Measurements from ENCODE around the gene CFAP46. TPM values are rescaled to one million over a fixed set of nuclear protein-coding genes. Genes with fewer than 3 reads are reported as not detected.

Gene CFAP46
- polyA plus RNA-seq, 1 donor from 2014 or later, result 2.6 TPM

- no peaks in the 10 kb centered on the region for H3K79me2 ChIP-seq (replicated peaks; ENCODE audit: insufficient read depth, low read length)
- H3K9me2 ChIP-seq (ENCODE audit: insufficient read depth, low read length), result no peaks in the 10 kb centered on the region
- H3K9me3 ChIP-seq (ENCODE audit: low read length), result no peaks in the 10 kb centered on the region
- TF ChIP-seq TAF1 (IDR thresholded peaks at IDR 0.05; ENCODE audit: low read depth) (no peak), POLR2AphosphoS5 (IDR thresholded peaks at IDR 0.05) (no peak), RAD21 (conservative IDR thresholded peaks at IDR 0.05) (no peak), MXI1 (conservative IDR thresholded peaks at IDR 0.05; ENCODE audit: poor library complexity, severe bottlenecking) (no peak), EZH2 (IDR thresholded peaks at IDR 0.05; ENCODE audit: borderline replicate concordance, insufficient read depth, low read length, poor library complexity, severe bottlenecking) (no peak), SMC3 (conservative IDR thresholded peaks at IDR 0.05; ENCODE audit: poor library complexity) (no peak), EP300 (conservative IDR thresholded peaks at IDR 0.05; ENCODE audit: poor library complexity, severe bottlenecking) (no peak)
- TF ChIP-seq, protein P1, sequence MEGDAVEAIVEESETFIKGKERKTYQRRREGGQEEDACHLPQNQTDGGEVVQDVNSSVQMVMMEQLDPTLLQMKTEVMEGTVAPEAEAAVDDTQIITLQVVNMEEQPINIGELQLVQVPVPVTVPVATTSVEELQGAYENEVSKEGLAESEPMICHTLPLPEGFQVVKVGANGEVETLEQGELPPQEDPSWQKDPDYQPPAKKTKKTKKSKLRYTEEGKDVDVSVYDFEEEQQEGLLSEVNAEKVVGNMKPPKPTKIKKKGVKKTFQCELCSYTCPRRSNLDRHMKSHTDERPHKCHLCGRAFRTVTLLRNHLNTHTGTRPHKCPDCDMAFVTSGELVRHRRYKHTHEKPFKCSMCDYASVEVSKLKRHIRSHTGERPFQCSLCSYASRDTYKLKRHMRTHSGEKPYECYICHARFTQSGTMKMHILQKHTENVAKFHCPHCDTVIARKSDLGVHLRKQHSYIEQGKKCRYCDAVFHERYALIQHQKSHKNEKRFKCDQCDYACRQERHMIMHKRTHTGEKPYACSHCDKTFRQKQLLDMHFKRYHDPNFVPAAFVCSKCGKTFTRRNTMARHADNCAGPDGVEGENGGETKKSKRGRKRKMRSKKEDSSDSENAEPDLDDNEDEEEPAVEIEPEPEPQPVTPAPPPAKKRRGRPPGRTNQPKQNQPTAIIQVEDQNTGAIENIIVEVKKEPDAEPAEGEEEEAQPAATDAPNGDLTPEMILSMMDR (IDR thresholded peaks at IDR 0.05; ENCODE audit: poor library complexity, severe bottlenecking), result no peak
- TF ChIP-seq, protein P2, sequence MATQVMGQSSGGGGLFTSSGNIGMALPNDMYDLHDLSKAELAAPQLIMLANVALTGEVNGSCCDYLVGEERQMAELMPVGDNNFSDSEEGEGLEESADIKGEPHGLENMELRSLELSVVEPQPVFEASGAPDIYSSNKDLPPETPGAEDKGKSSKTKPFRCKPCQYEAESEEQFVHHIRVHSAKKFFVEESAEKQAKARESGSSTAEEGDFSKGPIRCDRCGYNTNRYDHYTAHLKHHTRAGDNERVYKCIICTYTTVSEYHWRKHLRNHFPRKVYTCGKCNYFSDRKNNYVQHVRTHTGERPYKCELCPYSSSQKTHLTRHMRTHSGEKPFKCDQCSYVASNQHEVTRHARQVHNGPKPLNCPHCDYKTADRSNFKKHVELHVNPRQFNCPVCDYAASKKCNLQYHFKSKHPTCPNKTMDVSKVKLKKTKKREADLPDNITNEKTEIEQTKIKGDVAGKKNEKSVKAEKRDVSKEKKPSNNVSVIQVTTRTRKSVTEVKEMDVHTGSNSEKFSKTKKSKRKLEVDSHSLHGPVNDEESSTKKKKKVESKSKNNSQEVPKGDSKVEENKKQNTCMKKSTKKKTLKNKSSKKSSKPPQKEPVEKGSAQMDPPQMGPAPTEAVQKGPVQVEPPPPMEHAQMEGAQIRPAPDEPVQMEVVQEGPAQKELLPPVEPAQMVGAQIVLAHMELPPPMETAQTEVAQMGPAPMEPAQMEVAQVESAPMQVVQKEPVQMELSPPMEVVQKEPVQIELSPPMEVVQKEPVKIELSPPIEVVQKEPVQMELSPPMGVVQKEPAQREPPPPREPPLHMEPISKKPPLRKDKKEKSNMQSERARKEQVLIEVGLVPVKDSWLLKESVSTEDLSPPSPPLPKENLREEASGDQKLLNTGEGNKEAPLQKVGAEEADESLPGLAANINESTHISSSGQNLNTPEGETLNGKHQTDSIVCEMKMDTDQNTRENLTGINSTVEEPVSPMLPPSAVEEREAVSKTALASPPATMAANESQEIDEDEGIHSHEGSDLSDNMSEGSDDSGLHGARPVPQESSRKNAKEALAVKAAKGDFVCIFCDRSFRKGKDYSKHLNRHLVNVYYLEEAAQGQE (IDR thresholded peaks at IDR 0.05; ENCODE audit: borderline replicate concordance), result no peak
- no peak overlapping the region for H2AFZ ChIP-seq (ENCODE audit: low read depth, low read length)
- no peaks in the 10 kb centered on the region for H3F3A ChIP-seq (ENCODE audit: insufficient read depth, low read length, poor library complexity, severe bottlenecking)
- no peaks in the 10 kb centered on the region for H3K36me3 ChIP-seq (ENCODE audit: insufficient read depth, low read length)
- no peak overlapping the region for H3K9ac ChIP-seq (ENCODE audit: low read length)
- H3K4me2 ChIP-seq (ENCODE audit: low read length), result no peak overlapping the region
- no peak overlapping the region for H3K4me3 ChIP-seq (ENCODE audit: low read length)
- H3K27me3 ChIP-seq (ENCODE audit: insufficient read depth, low read depth, low read length), result no peaks in the 10 kb centered on the region
- H4K20me1 ChIP-seq (ENCODE audit: insufficient read depth), result no peaks in the 10 kb centered on the region
- no peak overlapping the region for H3K27ac ChIP-seq (ENCODE audit: low read length)
These were observed 34.7 kb upstream of the CFAP46 start for GRCh38 chr10:132977076-132977475.

DNA sequence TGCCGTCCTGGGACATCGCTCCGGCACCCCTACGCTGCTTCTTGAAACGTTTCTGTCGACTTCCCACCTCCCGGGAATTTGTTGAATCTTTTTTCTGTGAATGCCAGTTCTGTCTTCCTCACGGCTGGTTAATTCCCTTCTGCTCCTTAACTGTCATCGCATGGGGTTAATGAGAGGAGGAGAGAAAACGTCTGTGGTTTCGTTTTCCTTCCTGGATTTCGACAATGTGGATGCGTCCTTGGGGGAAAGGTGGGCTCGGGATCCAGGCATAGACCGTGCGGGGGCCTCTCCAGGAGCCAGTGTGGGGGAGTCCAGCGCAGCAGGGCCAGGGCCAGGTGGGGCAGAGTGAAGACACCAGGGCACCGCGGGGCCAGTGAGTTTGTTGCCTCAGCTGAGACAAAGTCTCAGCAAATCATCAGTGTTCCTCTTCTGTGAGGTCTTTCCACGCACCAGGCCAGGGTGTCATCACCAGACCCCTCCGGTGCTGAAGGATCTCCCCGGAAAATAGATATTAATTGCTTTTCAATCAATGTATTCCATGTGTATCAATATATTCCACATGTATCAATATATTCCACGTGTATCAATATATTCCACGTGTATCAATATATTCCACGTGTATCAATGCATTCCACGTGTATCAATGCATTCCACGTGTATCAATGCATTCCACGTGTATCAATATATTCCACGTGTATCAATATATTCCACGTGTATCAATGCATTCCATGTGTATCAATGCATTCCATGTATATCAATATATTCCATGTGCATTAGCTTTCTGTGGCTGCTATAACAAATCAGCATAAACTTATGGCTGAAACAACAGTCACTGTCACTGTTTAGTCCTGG lies 33.7 kb upstream of the CFAP46 start:
- no peak overlapping the region for H3K27ac ChIP-seq (ENCODE audit: low read length)
- no peak overlapping the region for H3K4me3 ChIP-seq (ENCODE audit: low read length)
- no peak overlapping the region for H3K4me2 ChIP-seq (ENCODE audit: low read length)
- no peak overlapping the region for H2AFZ ChIP-seq (ENCODE audit: low read depth, low read length)
- TF ChIP-seq TAF1 (IDR thresholded peaks at IDR 0.05; ENCODE audit: low read depth) (no peak), RAD21 (conservative IDR thresholded peaks at IDR 0.05) (no peak), EZH2 (IDR thresholded peaks at IDR 0.05; ENCODE audit: borderline replicate concordance, insufficient read depth, low read length, poor library complexity, severe bottlenecking) (no peak), SMC3 (conservative IDR thresholded peaks at IDR 0.05; ENCODE audit: poor library complexity) (no peak), EP300 (conservative IDR thresholded peaks at IDR 0.05; ENCODE audit: poor library complexity, severe bottlenecking) (no peak), MXI1 (conservative IDR thresholded peaks at IDR 0.05; ENCODE audit: poor library complexity, severe bottlenecking) (no peak), POLR2AphosphoS5 (IDR thresholded peaks at IDR 0.05) (no peak)
- TF ChIP-seq, protein P2 (IDR thresholded peaks at IDR 0.05; ENCODE audit: borderline replicate concordance), result no peak
- TF ChIP-seq, protein P1 (IDR thresholded peaks at IDR 0.05; ENCODE audit: poor library complexity, severe bottlenecking), result no peak
- H3K79me2 ChIP-seq (replicated peaks; ENCODE audit: insufficient read depth, low read length), result no peaks in the 10 kb centered on the region
- no peaks in the 10 kb centered on the region for H3K9me2 ChIP-seq (ENCODE audit: insufficient read depth, low read length)
- H3K36me3 ChIP-seq (ENCODE audit: insufficient read depth, low read length), result no peaks in the 10 kb centered on the region
- H3K9me3 ChIP-seq (ENCODE audit: low read length), result no peaks in the 10 kb centered on the region
- no peaks in the 10 kb centered on the region for H4K20me1 ChIP-seq (ENCODE audit: insufficient read depth)
- no peaks in the 10 kb centered on the region for H3K27me3 ChIP-seq (ENCODE audit: insufficient read depth, low read depth, low read length)
- no peaks in the 10 kb centered on the region for H3F3A ChIP-seq (ENCODE audit: insufficient read depth, low read length, poor library complexity, severe bottlenecking)
- H3K9ac ChIP-seq (ENCODE audit: low read length), result no peak overlapping the region

Measured in neural cell (in vitro differentiated cells).